K562 (cell line): ENCODE data around the gene CDCA3. TPM values are rescaled to one million over a fixed set of nuclear protein-coding genes. Genes with fewer than 3 reads are reported as not detected.

Source experiments
- ATF3 ChIP-seq, 2 experiments: fragments of 450-650 bp in 1 of 2; sonication (generic) in 1 of 2; formaldehyde crosslinking in 1 of 2; IDR thresholded peaks in 1 of 2; conservative IDR thresholded peaks in 1 of 2; 2 replicates each; pipeline versions ENCODE4 v1.6.1 to v1.8.1; 2016 to 2023; ENCODE audit warnings: mild to moderate bottlenecking in 2 of 2, moderate library complexity in 2 of 2, inconsistent platforms in 1 of 2, missing genetic modification reagents in 1 of 2
- BRF1 ChIP-seq: IDR thresholded peaks from 3 replicates; pipeline ENCODE4 v1.6.1; 2011; ENCODE audit warnings: borderline replicate concordance, mild to moderate bottlenecking; ENCODE audit not compliant: insufficient read length; ENCODE audit errors: extremely low read depth
- CSDE1 ChIP-seq, 2 experiments: fragments of 450-650 bp; IDR thresholded peaks; 2 replicates each; pipeline ENCODE4 v1.6.1; 2016; ENCODE audit warnings: mild to moderate bottlenecking in 1 of 2
- FOXP1 ChIP-seq: sonication (generic); formaldehyde crosslinking; IDR thresholded peaks from 2 replicates; pipeline ENCODE4 v1.8.0; 2022; ENCODE audit warnings: mild to moderate bottlenecking, missing genetic modification reagents
- HDAC6 ChIP-seq: IDR thresholded peaks from 2 replicates; pipeline ENCODE4 v1.6.1; 2012; ENCODE audit warnings: low read depth, mild to moderate bottlenecking, control low read depth, inconsistent platforms, low read length, moderate library complexity
- ILK ChIP-seq: fragments of 450-650 bp; IDR thresholded peaks from 2 replicates; pipeline ENCODE4 v1.6.1; 2016; ENCODE audit warnings: missing genetic modification characterization, low read depth, mild to moderate bottlenecking, missing compliant biosample characterization, moderate library complexity, borderline replicate concordance
- KDM5B ChIP-seq: fragments of 200-600 bp; sonication (generic); IDR thresholded peaks from 2 replicates; pipeline ENCODE4 v1.6.1; 2012; ENCODE audit warnings: low read depth, mild to moderate bottlenecking, moderate library complexity, low read length, control low read depth, inconsistent platforms; ENCODE audit not compliant: insufficient replicate concordance
- MAFF ChIP-seq: IDR thresholded peaks from 2 replicates; pipeline ENCODE4 v1.6.1; 2012; ENCODE audit warnings: low read length, improper control_type of control experiment
- MEF2A ChIP-seq: IDR thresholded peaks from 2 replicates; pipeline ENCODE4 v1.6.1; 2011; ENCODE audit warnings: low read depth, mild to moderate bottlenecking, low read length, moderate library complexity; ENCODE audit not compliant: control insufficient read depth
- MTA3 ChIP-seq: fragments of 450-650 bp; formaldehyde crosslinking; IDR thresholded peaks from 2 replicates; pipeline ENCODE4 v1.6.1; 2017; ENCODE audit warnings: mild to moderate bottlenecking, borderline replicate concordance
- POLR2AphosphoS2 ChIP-seq: IDR thresholded peaks from 2 replicates; pipeline ENCODE4 v1.6.1; 2012; ENCODE audit warnings: low read length, improper control_type of control experiment
- RBM25 ChIP-seq: fragments of 200-400 bp; formaldehyde crosslinking; IDR thresholded peaks from 2 replicates; pipeline ENCODE4 v1.6.1; 2018; ENCODE audit warnings: low read length, low read depth, moderate library complexity; ENCODE audit not compliant: severe bottlenecking
- RFX1 ChIP-seq: fragments of 450-650 bp; IDR thresholded peaks from 2 replicates; pipeline ENCODE4 v1.6.1; 2016; ENCODE audit warnings: mild to moderate bottlenecking, moderate library complexity
- SAFB2 ChIP-seq: fragments of 200-400 bp; formaldehyde crosslinking; IDR thresholded peaks from 2 replicates; pipeline ENCODE4 v1.6.1; 2018; ENCODE audit warnings: borderline replicate concordance, low read length, low read depth, moderate library complexity; ENCODE audit not compliant: severe bottlenecking
- STAT5B ChIP-seq: fragments of 250-450 bp; sonication (Bioruptor Pico); IDR thresholded peaks from 2 replicates; pipeline ENCODE4 v1.8.0; 2021; ENCODE audit warnings: mild to moderate bottlenecking, inconsistent platforms
- TRIM24 ChIP-seq, 2 experiments: fragments of 450-650 bp; IDR thresholded peaks; 2 replicates each; pipeline ENCODE4 v1.6.1; 2016
- VEZF1 ChIP-seq: fragments of 200-800 bp; sonication (Bioruptor generic); IDR thresholded peaks from 2 replicates; pipeline ENCODE4 v1.6.1; 2017; ENCODE audit warnings: missing genetic modification characterization, missing compliant biosample characterization
- ZBTB11 ChIP-seq, 3 experiments: fragments of 200-800 bp in 1 of 3; fragments of 250-450 bp in 1 of 3; fragments of 450-650 bp in 1 of 3; sonication (Bioruptor Pico) in 1 of 3; sonication (Bioruptor generic) in 1 of 3; formaldehyde crosslinking in 1 of 3; IDR thresholded peaks; 2 replicates each; pipeline versions ENCODE4 v1.6.1 to v1.8.0; 2016 to 2022; ENCODE audit warnings: mild to moderate bottlenecking in 2 of 3, missing genetic modification characterization in 2 of 3, missing compliant biosample characterization in 1 of 3, moderate library complexity in 1 of 3
- ZC3H4 ChIP-seq: sonication (generic); formaldehyde crosslinking; IDR thresholded peaks from 2 replicates; pipeline ENCODE4 v1.9.0; 2021; ENCODE audit warnings: missing genetic modification reagents, borderline replicate concordance
- polyA plus RNA-seq, 8 experiments: library from polyadenylated mRNA; depleted of rRNA in 4 of 8; stranded (reverse) in 5 of 8; unstranded in 3 of 8; fragments of >200 nt; fragmentation: Nextera tagmentation in 2 of 8; fragmentation: Illumina TruSeq in 1 of 8; extraction: Ambion mirVana in 2 of 8; extraction: Trizol in 1 of 8; gene quantifications; 2 replicates each; pipeline versions ENCODE4 v1.2.1 to v1.2.3, GENCODE V29; 2011 to 2014; ENCODE audit warnings: inconsistent platforms in 1 of 8, missing spikeins in 1 of 8
- total RNA-seq, 7 experiments: library from RNA; depleted of rRNA in 6 of 7; stranded (reverse); fragments of >200 nt in 6 of 7; fragmentation: Illumina TruSeq in 2 of 7; extraction: Trizol in 2 of 7; gene quantifications; 2 replicates each; pipeline versions ENCODE4 v1.2.1 to v1.2.3, GENCODE V29; 2011 to 2021; ENCODE audit warnings: low replicate concordance in 1 of 7

The CDCA3 gene
- total and polyA plus RNA-seq, 9 of the 15 experiments (the other 6 are each of a cell fraction or from before 2014, with no cell fraction given) = 24.2 to 80.8 (median 55.1) TPM

- peak; percentile 77 for TF ChIP-seq VEZF1 (CRISPR knock-in tag)
- TF ChIP-seq MEF2A = no peak
- peak; percentile 80 to 98 (median 82); a peak in 5 of 6 replicates for TF ChIP-seq ZBTB11 (CRISPR knock-in tag; IDR thresholded peaks at IDR 0.05)
- no peak for TF ChIP-seq ATF3 (IDR thresholded peaks at IDR 0.05)
- TF ChIP-seq ATF3 (CRISPR knock-in tag; conservative IDR thresholded peaks at IDR 0.05) = no peak
- no peak for TF ChIP-seq ZC3H4
- no peak for TF ChIP-seq TRIM24 (IDR thresholded peaks at IDR 0.05)
- TF ChIP-seq SAFB2 = no peak
- peak; percentile 26 for TF ChIP-seq KDM5B
- TF ChIP-seq MAFF = no peak
- peak; percentile 82 for TF ChIP-seq RBM25
- TF ChIP-seq CSDE1 (IDR thresholded peaks at IDR 0.05) = no peak
- TF ChIP-seq MTA3 = no peak; the same call in 1 of the 2 replicates
- 0 out of 2 replicates have a peak, but pooled peaks have one; percentile 17 for TF ChIP-seq FOXP1 (CRISPR knock-in tag)
- no peak for TF ChIP-seq RFX1
- no peak for TF ChIP-seq POLR2AphosphoS2
- no peak for TF ChIP-seq STAT5B
- TF ChIP-seq ILK (tag) = no peak
- no peak for TF ChIP-seq HDAC6
- TF ChIP-seq BRF1 = no peak
These were observed 1.0 kb upstream of the CDCA3 start, which contains the start of gene USP5 (continued) for GRCh38 chr12:6851921-6852650.
